ENCODE measurements around the gene GNLY. TPM values are rescaled to one million over a fixed set of nuclear protein-coding genes. Genes with fewer than 3 reads are reported as not detected.

The GNLY gene
- total and polyA plus RNA-seq, 2 donors (not counting 3 experiments of a cell fraction or from before 2014, with no cell fraction given), result not detected

- intact Hi-C loops (cut with micrococcal nuclease) (no loop called here), dilution Hi-C loops (cut with MboI; ENCODE audit: extremely low pct_ligation_motif_present, low sequenced_read_pairs) (no loop called here)
- TF ChIP-seq, protein P1, sequence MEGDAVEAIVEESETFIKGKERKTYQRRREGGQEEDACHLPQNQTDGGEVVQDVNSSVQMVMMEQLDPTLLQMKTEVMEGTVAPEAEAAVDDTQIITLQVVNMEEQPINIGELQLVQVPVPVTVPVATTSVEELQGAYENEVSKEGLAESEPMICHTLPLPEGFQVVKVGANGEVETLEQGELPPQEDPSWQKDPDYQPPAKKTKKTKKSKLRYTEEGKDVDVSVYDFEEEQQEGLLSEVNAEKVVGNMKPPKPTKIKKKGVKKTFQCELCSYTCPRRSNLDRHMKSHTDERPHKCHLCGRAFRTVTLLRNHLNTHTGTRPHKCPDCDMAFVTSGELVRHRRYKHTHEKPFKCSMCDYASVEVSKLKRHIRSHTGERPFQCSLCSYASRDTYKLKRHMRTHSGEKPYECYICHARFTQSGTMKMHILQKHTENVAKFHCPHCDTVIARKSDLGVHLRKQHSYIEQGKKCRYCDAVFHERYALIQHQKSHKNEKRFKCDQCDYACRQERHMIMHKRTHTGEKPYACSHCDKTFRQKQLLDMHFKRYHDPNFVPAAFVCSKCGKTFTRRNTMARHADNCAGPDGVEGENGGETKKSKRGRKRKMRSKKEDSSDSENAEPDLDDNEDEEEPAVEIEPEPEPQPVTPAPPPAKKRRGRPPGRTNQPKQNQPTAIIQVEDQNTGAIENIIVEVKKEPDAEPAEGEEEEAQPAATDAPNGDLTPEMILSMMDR (IDR thresholded peaks at IDR 0.05; ENCODE audit: extremely low read depth in 1 of 2, insufficient read depth in 1 of 2, low read depth in 1 of 2, low read length in 2 of 2), result no peak
- TF ChIP-seq MYC (IDR thresholded peaks at IDR 0.05; ENCODE audit: low read depth, low read length), result no peak
- TF ChIP-seq POLR2A (IDR thresholded peaks at IDR 0.05; ENCODE audit: low read depth, low read length), result no peak
- TF ChIP-seq EZH2 (IDR thresholded peaks at IDR 0.05; ENCODE audit: borderline replicate concordance, low read depth, low read length, severe bottlenecking), result no peak
- TF ChIP-seq, protein P2, sequence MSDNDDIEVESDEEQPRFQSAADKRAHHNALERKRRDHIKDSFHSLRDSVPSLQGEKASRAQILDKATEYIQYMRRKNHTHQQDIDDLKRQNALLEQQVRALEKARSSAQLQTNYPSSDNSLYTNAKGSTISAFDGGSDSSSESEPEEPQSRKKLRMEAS (IDR thresholded peaks at IDR 0.05; ENCODE audit: insufficient read depth, insufficient read length), result no peak
These were observed 25.4 kb upstream of the GNLY start for GRCh38 chr2:85668857-85669142.

DNA sequence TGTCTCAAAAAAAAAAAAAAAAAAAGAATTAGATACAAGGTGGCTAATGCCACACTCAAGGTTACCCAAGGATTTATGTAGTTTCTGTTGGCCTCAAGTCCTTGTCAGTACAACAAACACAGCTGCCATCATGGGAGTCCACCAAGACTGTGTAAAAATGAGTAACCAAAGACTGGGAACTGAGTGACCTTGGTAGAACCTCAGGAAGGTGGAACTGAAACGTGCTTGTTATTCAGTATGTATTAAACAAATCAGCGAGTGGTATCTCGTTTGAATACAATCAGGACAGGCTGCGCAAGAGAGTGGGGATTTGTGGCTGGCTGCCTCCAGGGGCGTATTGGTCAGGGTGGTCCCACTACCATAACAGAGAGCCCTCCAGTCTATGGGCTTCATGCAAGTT, 24.6 kb upstream of the GNLY start:
- no peak for DNase-seq (ENCODE audit: low read depth, low spot score)
- Histone ChIP-seq H3K36me3 (ENCODE audit: control insufficient read depth in 2 of 2, extremely low read depth in 1 of 2, insufficient read depth in 2 of 2, low read length in 2 of 2) (no peaks in the 10 kb centered on the region), H3K27ac (ENCODE audit: insufficient read depth, low read depth, low read length) (no peak overlapping the region), H3K9me3 (replicated peaks; ENCODE audit: control insufficient read depth, insufficient read depth, low read length) (no peaks in the 10 kb centered on the region), H3K4me2 (ENCODE audit: insufficient read depth, low read length) (no peak overlapping the region), H2AFZ (ENCODE audit: low read depth, low read length) (no peak overlapping the region), H3K79me2 (ENCODE audit: control insufficient read depth, insufficient read depth, low read length) (no peaks in the 10 kb centered on the region), H3K9me1 (replicated peaks; ENCODE audit: control insufficient read depth, extremely low read depth, insufficient read depth, low read length) (no peaks in the 10 kb centered on the region), H3K27me3 (ENCODE audit: control insufficient read depth in 2 of 2, insufficient read depth in 2 of 2, low read length in 2 of 2) (no peaks in the 10 kb centered on the region), H3K4me1 (ENCODE audit: control insufficient read depth, extremely low read depth, insufficient read depth, low read length) (no peaks in the 10 kb centered on the region), H4K20me1 (replicated peaks; ENCODE audit: control insufficient read depth, extremely low read depth, insufficient read depth, low read length) (no peaks in the 10 kb centered on the region), H3K4me3 (replicated peaks in 1 of 3; ENCODE audit: insufficient read depth in 1 of 3, low read depth in 1 of 3, low read length in 3 of 3) (no peak overlapping the region), H3K9ac (replicated peaks; ENCODE audit: extremely low read depth, insufficient read depth, low read length) (no peak overlapping the region)
- POLR2A ChIA-PET, result interaction anchor here (0.6 kb wide), 1 partner anchor 53 kb away, joined by 7 read pairs; the partner anchor contains the start of gene USP39
- BruUV-seq (replicated peaks), result no TSS peak
- dilution Hi-C loops (cut with MboI; ENCODE audit: extremely low pct_ligation_motif_present, low sequenced_read_pairs) (no loop called here), intact Hi-C loops (cut with micrococcal nuclease) (no loop called here)
- TF ChIP-seq GATA2 (IDR thresholded peaks at IDR 0.05; ENCODE audit: insufficient read depth, insufficient read length, low read depth, low read length), result no peak
- TF ChIP-seq MYC (IDR thresholded peaks at IDR 0.05; ENCODE audit: low read depth, low read length), result no peak
- TF ChIP-seq POLR2AphosphoS5 (IDR thresholded peaks at IDR 0.05; ENCODE audit: insufficient read depth, low read depth, low read length), result no peak
- no peak for TF ChIP-seq EZH2 (IDR thresholded peaks at IDR 0.05; ENCODE audit: borderline replicate concordance, low read depth, low read length, severe bottlenecking)
- TF ChIP-seq JUN (IDR thresholded peaks at IDR 0.05; ENCODE audit: borderline replicate concordance, insufficient read depth, insufficient read length, low read depth), result no peak
- TF ChIP-seq, protein P2 (IDR thresholded peaks at IDR 0.05; ENCODE audit: insufficient read depth, insufficient read length), result no peak
- no peak for TF ChIP-seq POLR2A (IDR thresholded peaks at IDR 0.05; ENCODE audit: low read depth, low read length)
- TF ChIP-seq FOS (IDR thresholded peaks at IDR 0.05; ENCODE audit: borderline replicate concordance, insufficient read depth, low read length), result no peak
- TF ChIP-seq, protein P1 (IDR thresholded peaks at IDR 0.05; ENCODE audit: extremely low read depth in 1 of 2, insufficient read depth in 1 of 2, low read depth in 1 of 2, low read length in 2 of 2), result no peak
- CTCF ChIA-PET, result interaction anchor here (0.6 to 1.3 kb wide), 2 partner anchors 9 to 468 kb away, joined by 3 to 4 read pairs; no protein-coding TSS in a partner anchor
- no peak for FAIRE-seq

More at GRCh38 chr2:85668857-85669142, 25.4 kb upstream of the GNLY start:
- Histone ChIP-seq H3K4me3 (replicated peaks in 1 of 3; ENCODE audit: insufficient read depth in 1 of 3, low read depth in 1 of 3, low read length in 3 of 3) (no peak overlapping the region), H4K20me1 (replicated peaks; ENCODE audit: control insufficient read depth, extremely low read depth, insufficient read depth, low read length) (no peaks in the 10 kb centered on the region), H3K79me2 (ENCODE audit: control insufficient read depth, insufficient read depth, low read length) (no peaks in the 10 kb centered on the region), H3K9me1 (replicated peaks; ENCODE audit: control insufficient read depth, extremely low read depth, insufficient read depth, low read length) (no peaks in the 10 kb centered on the region), H3K36me3 (ENCODE audit: control insufficient read depth in 2 of 2, extremely low read depth in 1 of 2, insufficient read depth in 2 of 2, low read length in 2 of 2) (no peaks in the 10 kb centered on the region), H3K4me2 (ENCODE audit: insufficient read depth, low read length) (no peak overlapping the region), H3K27me3 (ENCODE audit: control insufficient read depth in 2 of 2, insufficient read depth in 2 of 2, low read length in 2 of 2) (no peaks in the 10 kb centered on the region), H2AFZ (ENCODE audit: low read depth, low read length) (no peak overlapping the region), H3K27ac (ENCODE audit: insufficient read depth, low read depth, low read length) (no peak overlapping the region), H3K9ac (replicated peaks; ENCODE audit: extremely low read depth, insufficient read depth, low read length) (no peak overlapping the region), H3K4me1 (ENCODE audit: control insufficient read depth, extremely low read depth, insufficient read depth, low read length) (no peaks in the 10 kb centered on the region), H3K9me3 (replicated peaks; ENCODE audit: control insufficient read depth, insufficient read depth, low read length) (no peaks in the 10 kb centered on the region)
- BruUV-seq (replicated peaks), result no TSS peak
- ChIA-PET POLR2A (no interaction called here), CTCF (interaction anchor here (0.6 to 1.3 kb wide), 2 partner anchors 10 to 85 kb away, joined by 3 to 4 read pairs; no protein-coding TSS in a partner anchor)
- DNase-seq (ENCODE audit: low read depth, low spot score) (no peak), FAIRE-seq (no peak)

Measured in endothelial cell of umbilical vein (primary cell).